HEK293 (cell line): ENCODE data around the gene UBE2G2.
A peak's percentile ranks its signal among the peaks of the same experiment; 100 is the strongest.

Experiments used
- BCL11B ChIP-seq: fragments of 450-650 bp; formaldehyde crosslinking; IDR thresholded peaks from 2 replicates; pipeline ENCODE4 v1.5.1; 2016; ENCODE audit warnings: low read depth, missing biosample characterization, missing genetic modification characterization
- GLIS2 ChIP-seq: fragments of 450-650 bp; formaldehyde crosslinking; IDR thresholded peaks from 2 replicates; pipeline ENCODE4 v1.5.1; 2016; ENCODE audit warnings: missing biosample characterization, missing genetic modification characterization
- HOXA7 ChIP-seq: sonication (generic); formaldehyde crosslinking; IDR thresholded peaks from 2 replicates; pipeline ENCODE4 v1.8.1; 2022; ENCODE audit warnings: missing genetic modification reagents, borderline replicate concordance
- INSM2 ChIP-seq: fragments of 450-650 bp; formaldehyde crosslinking; IDR thresholded peaks from 2 replicates; pipeline ENCODE4 v1.5.1; 2016; ENCODE audit warnings: missing biosample characterization, missing genetic modification characterization
- KLF9 ChIP-seq: fragments of 450-650 bp; formaldehyde crosslinking; IDR thresholded peaks from 2 replicates; pipeline ENCODE4 v1.5.1; 2016; ENCODE audit warnings: missing biosample characterization, missing genetic modification characterization, low read depth
- MZF1 ChIP-seq: fragments of 450-650 bp; formaldehyde crosslinking; IDR thresholded peaks from 2 replicates; pipeline ENCODE4 v1.5.1; 2017; ENCODE audit warnings: missing biosample characterization, missing genetic modification characterization, borderline replicate concordance
- OSR2 ChIP-seq: fragments of 450-650 bp; formaldehyde crosslinking; IDR thresholded peaks from 2 replicates; pipeline ENCODE4 v1.5.1; 2016; ENCODE audit warnings: missing biosample characterization, missing genetic modification characterization
- PATZ1 ChIP-seq: fragments of 450-650 bp; formaldehyde crosslinking; IDR thresholded peaks from 2 replicates; pipeline ENCODE4 v1.5.1; 2016; ENCODE audit warnings: missing biosample characterization, missing genetic modification characterization
- PRDM4 ChIP-seq: fragments of 450-650 bp; formaldehyde crosslinking; IDR thresholded peaks from 2 replicates; pipeline ENCODE4 v1.5.1; 2017; ENCODE audit warnings: missing biosample characterization, missing genetic modification characterization
- ZBTB20 ChIP-seq: fragments of 450-650 bp; formaldehyde crosslinking; IDR thresholded peaks from 2 replicates; pipeline ENCODE4 v1.5.1; 2016; ENCODE audit warnings: missing biosample characterization, missing genetic modification characterization
- ZBTB21 ChIP-seq: fragments of 450-650 bp; formaldehyde crosslinking; IDR thresholded peaks from 2 replicates; pipeline ENCODE4 v1.5.1; 2017; ENCODE audit warnings: missing biosample characterization, missing genetic modification characterization
- ZBTB26 ChIP-seq: fragments of 450-650 bp; formaldehyde crosslinking; optimal IDR thresholded peaks from 2 replicates; pipeline ENCODE3; 2016; ENCODE audit warnings: missing biosample characterization, mild to moderate bottlenecking, missing genetic modification characterization
- ZFHX2 ChIP-seq: fragments of 450-650 bp; formaldehyde crosslinking; conservative IDR thresholded peaks from 2 replicates; pipeline ENCODE4 v1.5.1; 2016; ENCODE audit warnings: missing biosample characterization, missing genetic modification characterization
- ZFP3 ChIP-seq: fragments of 450-650 bp; formaldehyde crosslinking; IDR thresholded peaks from 2 replicates; pipeline ENCODE4 v1.5.1; 2016; ENCODE audit warnings: low read depth, missing biosample characterization, missing genetic modification characterization
- ZNF10 ChIP-seq: fragments of 450-650 bp; formaldehyde crosslinking; IDR thresholded peaks from 2 replicates; pipeline ENCODE4 v1.5.1; 2017; ENCODE audit warnings: missing biosample characterization, missing genetic modification characterization
- ZNF112 ChIP-seq: fragments of 450-650 bp; formaldehyde crosslinking; IDR thresholded peaks from 2 replicates; pipeline ENCODE4 v1.5.0; 2017; ENCODE audit warnings: missing biosample characterization, missing genetic modification characterization
- ZNF132 ChIP-seq: fragments of 450-650 bp; formaldehyde crosslinking; IDR thresholded peaks from 2 replicates; pipeline ENCODE4 v1.5.1; 2017; ENCODE audit warnings: missing biosample characterization, missing genetic modification characterization, borderline replicate concordance
- ZNF140 ChIP-seq: fragments of 450-650 bp; formaldehyde crosslinking; IDR thresholded peaks from 2 replicates; pipeline ENCODE4 v1.5.1; 2016; ENCODE audit warnings: missing biosample characterization, missing genetic modification characterization
- ZNF175 ChIP-seq: fragments of 450-650 bp; formaldehyde crosslinking; IDR thresholded peaks from 2 replicates; pipeline ENCODE4 v1.5.1; 2016; ENCODE audit warnings: missing biosample characterization, missing genetic modification characterization
- ZNF214 ChIP-seq: fragments of 450-650 bp; formaldehyde crosslinking; IDR thresholded peaks from 2 replicates; pipeline ENCODE4 v1.5.1; 2017; ENCODE audit warnings: missing biosample characterization, mild to moderate bottlenecking, missing genetic modification characterization, borderline replicate concordance
- ZNF23 ChIP-seq: fragments of 450-650 bp; formaldehyde crosslinking; IDR thresholded peaks from 2 replicates; pipeline ENCODE4 v1.5.1; 2016; ENCODE audit warnings: missing biosample characterization, missing genetic modification characterization, borderline replicate concordance
- ZNF280C ChIP-seq: fragments of 450-650 bp; formaldehyde crosslinking; IDR thresholded peaks from 2 replicates; pipeline ENCODE4 v1.5.1; 2016; ENCODE audit warnings: missing biosample characterization, missing genetic modification characterization
- ZNF324 ChIP-seq: fragments of 450-650 bp; formaldehyde crosslinking; IDR thresholded peaks from 2 replicates; pipeline ENCODE4 v1.5.1; 2016; ENCODE audit warnings: missing biosample characterization, missing genetic modification characterization
- ZNF354C ChIP-seq: fragments of 450-650 bp; formaldehyde crosslinking; IDR thresholded peaks from 2 replicates; pipeline ENCODE4 v1.5.1; 2016; ENCODE audit warnings: missing biosample characterization, missing genetic modification characterization, low read depth, borderline replicate concordance
- ZNF423 ChIP-seq: fragments of 450-650 bp; formaldehyde crosslinking; IDR thresholded peaks from 2 replicates; pipeline ENCODE4 v1.5.1; 2016; ENCODE audit warnings: missing biosample characterization, missing genetic modification characterization
- ZNF561 ChIP-seq: fragments of 450-650 bp; IDR thresholded peaks from 2 replicates; pipeline ENCODE4 v1.5.1; 2018; ENCODE audit warnings: missing biosample characterization, missing genetic modification characterization, borderline replicate concordance
- ZNF624 ChIP-seq: fragments of 450-650 bp; formaldehyde crosslinking; IDR thresholded peaks from 2 replicates; pipeline ENCODE4 v1.5.1; 2017; ENCODE audit warnings: missing biosample characterization, missing genetic modification characterization
- ZNF692 ChIP-seq: fragments of 450-650 bp; formaldehyde crosslinking; IDR thresholded peaks from 2 replicates; pipeline ENCODE4 v1.5.1; 2016; ENCODE audit warnings: missing biosample characterization, missing genetic modification characterization
- ZNF776 ChIP-seq: fragments of 450-650 bp; formaldehyde crosslinking; IDR thresholded peaks from 2 replicates; pipeline ENCODE4 v1.5.0; 2017; ENCODE audit warnings: missing biosample characterization, missing genetic modification characterization, borderline replicate concordance

UBE2G2 gene

GRCh38 chr21:44845418-44846223, 44.0 kb upstream of the UBE2G2 start (continued):
- TF ChIP-seq ZNF692 (tag by site-specific recombination) (no peak), ZNF354C (tag by site-specific recombination) (no peak), INSM2 (no peak), ZNF112 (tag by site-specific recombination) (no peak), ZNF423 (tag by site-specific recombination) (peak; percentile 74; the same call in 1 of the 2 replicates), KLF9 (peak; percentile 74), ZNF214 (no peak), ZNF23 (no peak), ZNF624 (tag by site-specific recombination) (no peak), ZNF175 (tag by site-specific recombination) (no peak), ZNF10 (tag by site-specific recombination) (no peak), ZBTB21 (tag by site-specific recombination) (no peak), ZNF561 (tag by site-specific recombination) (no peak; the same call in 1 of the 2 replicates), PATZ1 (tag by site-specific recombination) (peak; percentile 76), ZBTB20 (tag by site-specific recombination) (0 out of 2 replicates have a peak, but pooled peaks have one; percentile 20), ZNF132 (tag by site-specific recombination) (no peak), PRDM4 (tag by site-specific recombination) (no peak), ZFHX2 (no peak), OSR2 (no peak), ZNF140 (tag by site-specific recombination) (no peak), ZNF324 (tag by site-specific recombination) (no peak), BCL11B (no peak), ZBTB26 (tag by site-specific recombination) (peak; percentile 13), ZNF776 (tag by site-specific recombination) (no peak), ZNF280C (tag by site-specific recombination) (no peak), MZF1 (tag by site-specific recombination) (no peak), HOXA7 (CRISPR knock-in tag) (no peak), GLIS2 (peak; percentile 94), ZFP3 (tag by site-specific recombination) (no peak)
